ENCODE data around the gene COL28A1.

Gene COL28A1

DNA sequence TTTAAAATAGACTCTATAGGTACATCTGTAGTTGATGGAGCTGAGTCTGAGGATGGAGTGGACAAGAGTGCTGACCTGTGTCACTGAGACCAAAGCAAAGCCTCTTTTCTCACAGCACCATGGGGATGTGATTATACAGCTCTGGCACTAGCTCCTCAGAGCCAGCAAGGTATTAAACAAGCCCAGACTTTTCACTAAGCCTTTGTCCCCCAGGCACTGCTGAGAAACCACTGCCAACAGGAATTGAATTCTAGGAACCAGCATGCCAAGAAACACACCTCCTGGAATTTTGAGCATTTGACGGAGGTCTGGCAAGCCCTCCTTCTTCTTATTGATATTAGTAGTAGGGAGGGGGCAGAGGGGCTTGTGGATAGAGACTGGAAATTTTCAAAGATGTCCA, 206.3 kb downstream of the COL28A1 start (continued):
- no peak for TF ChIP-seq GLIS1 (tag by site-specific recombination; IDR thresholded peaks at IDR 0.05)

DNA sequence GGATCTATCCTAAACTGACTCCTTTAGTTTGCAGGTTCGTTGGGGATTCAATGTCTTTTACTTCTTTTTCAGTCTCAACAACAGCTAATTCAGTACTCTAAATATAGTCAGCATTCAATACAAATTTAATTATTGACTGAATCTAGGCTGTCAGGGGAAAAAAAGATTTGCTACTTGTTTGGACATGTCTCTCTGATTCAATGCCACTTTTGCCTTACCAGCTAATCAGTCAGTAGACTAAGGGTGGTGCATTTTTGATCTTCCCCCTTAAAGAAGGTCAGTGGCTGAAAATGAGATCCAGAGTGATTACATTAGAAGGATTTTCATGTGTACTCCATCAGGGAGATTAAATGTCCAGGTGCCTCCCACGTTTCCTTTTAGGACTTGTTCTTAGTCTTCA, 208.2 kb downstream of the COL28A1 start:
- POLR2A ChIA-PET, result no interaction called here
- no peak overlapping the region for H3K27ac ChIP-seq (ENCODE audit: extremely low read depth, low read depth, low read length)
- H3K4me3 ChIP-seq (ENCODE audit: low read depth, low read length), result no peak overlapping the region

More for the DNA sequence above, 208.2 kb downstream of the COL28A1 start:
- CTCF ChIA-PET, result interaction anchor here (0.7 kb wide), 2 partner anchors 27 to 223 kb away, joined by 3 read pairs; no protein-coding TSS in a partner anchor
- no peaks in the 10 kb centered on the region for H3K36me3 ChIP-seq (ENCODE audit: control insufficient read depth in 2 of 2, insufficient read depth in 1 of 2, low read length in 2 of 2)
- peaks cover 9% of the 10 kb centered on the region for H3K4me1 ChIP-seq (ENCODE audit: control insufficient read depth, insufficient read depth, low read length)
- no peak for TF ChIP-seq OSR2 (tag by site-specific recombination; IDR thresholded peaks at IDR 0.05)
- no peak for TF ChIP-seq ZNF214 (tag by site-specific recombination; IDR thresholded peaks at IDR 0.05; ENCODE audit: borderline replicate concordance)
- no peak for TF ChIP-seq ZNF654 (tag by site-specific recombination; IDR thresholded peaks at IDR 0.05; ENCODE audit: low read depth)
- no peak for TF ChIP-seq ZNF175 (tag by site-specific recombination; IDR thresholded peaks at IDR 0.05)
- no peak for TF ChIP-seq SP2 (tag by site-specific recombination; IDR thresholded peaks at IDR 0.05)
- no peak for TF ChIP-seq ZNF202 (tag by site-specific recombination; IDR thresholded peaks at IDR 0.05; ENCODE audit: borderline replicate concordance)
- TF ChIP-seq, protein P1, sequence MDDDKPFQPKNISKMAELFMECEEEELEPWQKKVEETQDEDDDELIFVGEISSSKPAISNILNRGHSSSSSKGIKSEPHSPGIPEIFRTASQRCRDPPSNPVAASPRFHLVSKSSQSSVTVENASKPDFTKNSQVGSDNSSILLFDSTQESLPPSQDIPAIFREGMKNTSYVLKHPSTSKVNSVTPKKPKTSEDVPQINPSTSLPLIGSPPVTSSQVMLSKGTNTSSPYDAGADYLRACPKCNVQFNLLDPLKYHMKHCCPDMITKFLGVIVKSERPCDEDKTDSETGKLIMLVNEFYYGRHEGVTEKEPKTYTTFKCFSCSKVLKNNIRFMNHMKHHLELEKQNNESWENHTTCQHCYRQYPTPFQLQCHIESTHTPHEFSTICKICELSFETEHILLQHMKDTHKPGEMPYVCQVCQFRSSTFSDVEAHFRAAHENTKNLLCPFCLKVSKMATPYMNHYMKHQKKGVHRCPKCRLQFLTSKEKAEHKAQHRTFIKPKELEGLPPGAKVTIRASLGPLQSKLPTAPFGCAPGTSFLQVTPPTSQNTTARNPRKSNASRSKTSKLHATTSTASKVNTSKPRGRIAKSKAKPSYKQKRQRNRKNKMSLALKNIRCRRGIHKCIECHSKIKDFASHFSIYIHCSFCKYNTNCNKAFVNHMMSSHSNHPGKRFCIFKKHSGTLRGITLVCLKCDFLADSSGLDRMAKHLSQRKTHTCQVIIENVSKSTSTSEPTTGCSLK (tag by site-specific recombination; IDR thresholded peaks at IDR 0.05), result no peak
- TF ChIP-seq MYNN (tag by site-specific recombination; IDR thresholded peaks at IDR 0.05; ENCODE audit: borderline replicate concordance), result no peak
- TF ChIP-seq, protein P2, sequence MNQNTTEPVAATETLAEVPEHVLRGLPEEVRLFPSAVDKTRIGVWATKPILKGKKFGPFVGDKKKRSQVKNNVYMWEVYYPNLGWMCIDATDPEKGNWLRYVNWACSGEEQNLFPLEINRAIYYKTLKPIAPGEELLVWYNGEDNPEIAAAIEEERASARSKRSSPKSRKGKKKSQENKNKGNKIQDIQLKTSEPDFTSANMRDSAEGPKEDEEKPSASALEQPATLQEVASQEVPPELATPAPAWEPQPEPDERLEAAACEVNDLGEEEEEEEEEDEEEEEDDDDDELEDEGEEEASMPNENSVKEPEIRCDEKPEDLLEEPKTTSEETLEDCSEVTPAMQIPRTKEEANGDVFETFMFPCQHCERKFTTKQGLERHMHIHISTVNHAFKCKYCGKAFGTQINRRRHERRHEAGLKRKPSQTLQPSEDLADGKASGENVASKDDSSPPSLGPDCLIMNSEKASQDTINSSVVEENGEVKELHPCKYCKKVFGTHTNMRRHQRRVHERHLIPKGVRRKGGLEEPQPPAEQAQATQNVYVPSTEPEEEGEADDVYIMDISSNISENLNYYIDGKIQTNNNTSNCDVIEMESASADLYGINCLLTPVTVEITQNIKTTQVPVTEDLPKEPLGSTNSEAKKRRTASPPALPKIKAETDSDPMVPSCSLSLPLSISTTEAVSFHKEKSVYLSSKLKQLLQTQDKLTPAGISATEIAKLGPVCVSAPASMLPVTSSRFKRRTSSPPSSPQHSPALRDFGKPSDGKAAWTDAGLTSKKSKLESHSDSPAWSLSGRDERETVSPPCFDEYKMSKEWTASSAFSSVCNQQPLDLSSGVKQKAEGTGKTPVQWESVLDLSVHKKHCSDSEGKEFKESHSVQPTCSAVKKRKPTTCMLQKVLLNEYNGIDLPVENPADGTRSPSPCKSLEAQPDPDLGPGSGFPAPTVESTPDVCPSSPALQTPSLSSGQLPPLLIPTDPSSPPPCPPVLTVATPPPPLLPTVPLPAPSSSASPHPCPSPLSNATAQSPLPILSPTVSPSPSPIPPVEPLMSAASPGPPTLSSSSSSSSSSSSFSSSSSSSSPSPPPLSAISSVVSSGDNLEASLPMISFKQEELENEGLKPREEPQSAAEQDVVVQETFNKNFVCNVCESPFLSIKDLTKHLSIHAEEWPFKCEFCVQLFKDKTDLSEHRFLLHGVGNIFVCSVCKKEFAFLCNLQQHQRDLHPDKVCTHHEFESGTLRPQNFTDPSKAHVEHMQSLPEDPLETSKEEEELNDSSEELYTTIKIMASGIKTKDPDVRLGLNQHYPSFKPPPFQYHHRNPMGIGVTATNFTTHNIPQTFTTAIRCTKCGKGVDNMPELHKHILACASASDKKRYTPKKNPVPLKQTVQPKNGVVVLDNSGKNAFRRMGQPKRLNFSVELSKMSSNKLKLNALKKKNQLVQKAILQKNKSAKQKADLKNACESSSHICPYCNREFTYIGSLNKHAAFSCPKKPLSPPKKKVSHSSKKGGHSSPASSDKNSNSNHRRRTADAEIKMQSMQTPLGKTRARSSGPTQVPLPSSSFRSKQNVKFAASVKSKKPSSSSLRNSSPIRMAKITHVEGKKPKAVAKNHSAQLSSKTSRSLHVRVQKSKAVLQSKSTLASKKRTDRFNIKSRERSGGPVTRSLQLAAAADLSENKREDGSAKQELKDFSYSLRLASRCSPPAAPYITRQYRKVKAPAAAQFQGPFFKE (tag by site-specific recombination; IDR thresholded peaks at IDR 0.05; ENCODE audit: borderline replicate concordance), result no peak
- no peak for TF ChIP-seq GFI1B (tag by site-specific recombination; IDR thresholded peaks at IDR 0.05)
- TF ChIP-seq, protein P3, sequence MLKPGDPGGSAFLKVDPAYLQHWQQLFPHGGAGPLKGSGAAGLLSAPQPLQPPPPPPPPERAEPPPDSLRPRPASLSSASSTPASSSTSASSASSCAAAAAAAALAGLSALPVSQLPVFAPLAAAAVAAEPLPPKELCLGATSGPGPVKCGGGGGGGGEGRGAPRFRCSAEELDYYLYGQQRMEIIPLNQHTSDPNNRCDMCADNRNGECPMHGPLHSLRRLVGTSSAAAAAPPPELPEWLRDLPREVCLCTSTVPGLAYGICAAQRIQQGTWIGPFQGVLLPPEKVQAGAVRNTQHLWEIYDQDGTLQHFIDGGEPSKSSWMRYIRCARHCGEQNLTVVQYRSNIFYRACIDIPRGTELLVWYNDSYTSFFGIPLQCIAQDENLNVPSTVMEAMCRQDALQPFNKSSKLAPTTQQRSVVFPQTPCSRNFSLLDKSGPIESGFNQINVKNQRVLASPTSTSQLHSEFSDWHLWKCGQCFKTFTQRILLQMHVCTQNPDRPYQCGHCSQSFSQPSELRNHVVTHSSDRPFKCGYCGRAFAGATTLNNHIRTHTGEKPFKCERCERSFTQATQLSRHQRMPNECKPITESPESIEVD (tag by site-specific recombination; IDR thresholded peaks at IDR 0.05), result no peak
- no peak for TF ChIP-seq ZNF16 (tag by site-specific recombination; IDR thresholded peaks at IDR 0.05; ENCODE audit: low read depth)
- TF ChIP-seq, protein P4, sequence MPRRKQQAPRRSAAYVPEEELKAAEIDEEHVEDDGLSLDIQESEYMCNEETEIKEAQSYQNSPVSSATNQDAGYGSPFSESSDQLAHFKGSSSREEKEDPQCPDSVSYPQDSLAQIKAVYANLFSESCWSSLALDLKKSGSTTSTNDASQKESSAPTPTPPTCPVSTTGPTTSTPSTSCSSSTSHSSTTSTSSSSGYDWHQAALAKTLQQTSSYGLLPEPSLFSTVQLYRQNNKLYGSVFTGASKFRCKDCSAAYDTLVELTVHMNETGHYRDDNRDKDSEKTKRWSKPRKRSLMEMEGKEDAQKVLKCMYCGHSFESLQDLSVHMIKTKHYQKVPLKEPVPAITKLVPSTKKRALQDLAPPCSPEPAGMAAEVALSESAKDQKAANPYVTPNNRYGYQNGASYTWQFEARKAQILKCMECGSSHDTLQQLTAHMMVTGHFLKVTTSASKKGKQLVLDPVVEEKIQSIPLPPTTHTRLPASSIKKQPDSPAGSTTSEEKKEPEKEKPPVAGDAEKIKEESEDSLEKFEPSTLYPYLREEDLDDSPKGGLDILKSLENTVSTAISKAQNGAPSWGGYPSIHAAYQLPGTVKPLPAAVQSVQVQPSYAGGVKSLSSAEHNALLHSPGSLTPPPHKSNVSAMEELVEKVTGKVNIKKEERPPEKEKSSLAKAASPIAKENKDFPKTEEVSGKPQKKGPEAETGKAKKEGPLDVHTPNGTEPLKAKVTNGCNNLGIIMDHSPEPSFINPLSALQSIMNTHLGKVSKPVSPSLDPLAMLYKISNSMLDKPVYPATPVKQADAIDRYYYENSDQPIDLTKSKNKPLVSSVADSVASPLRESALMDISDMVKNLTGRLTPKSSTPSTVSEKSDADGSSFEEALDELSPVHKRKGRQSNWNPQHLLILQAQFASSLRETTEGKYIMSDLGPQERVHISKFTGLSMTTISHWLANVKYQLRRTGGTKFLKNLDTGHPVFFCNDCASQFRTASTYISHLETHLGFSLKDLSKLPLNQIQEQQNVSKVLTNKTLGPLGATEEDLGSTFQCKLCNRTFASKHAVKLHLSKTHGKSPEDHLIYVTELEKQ (tag by site-specific recombination; IDR thresholded peaks at IDR 0.05; ENCODE audit: borderline replicate concordance), result no peak
- TF ChIP-seq HOXD13 (CRISPR knock-in tag; IDR thresholded peaks at IDR 0.05; ENCODE audit: borderline replicate concordance), result no peak
- no peak for TF ChIP-seq ZIC2 (tag by site-specific recombination; IDR thresholded peaks at IDR 0.05)
- TF ChIP-seq, protein P5, sequence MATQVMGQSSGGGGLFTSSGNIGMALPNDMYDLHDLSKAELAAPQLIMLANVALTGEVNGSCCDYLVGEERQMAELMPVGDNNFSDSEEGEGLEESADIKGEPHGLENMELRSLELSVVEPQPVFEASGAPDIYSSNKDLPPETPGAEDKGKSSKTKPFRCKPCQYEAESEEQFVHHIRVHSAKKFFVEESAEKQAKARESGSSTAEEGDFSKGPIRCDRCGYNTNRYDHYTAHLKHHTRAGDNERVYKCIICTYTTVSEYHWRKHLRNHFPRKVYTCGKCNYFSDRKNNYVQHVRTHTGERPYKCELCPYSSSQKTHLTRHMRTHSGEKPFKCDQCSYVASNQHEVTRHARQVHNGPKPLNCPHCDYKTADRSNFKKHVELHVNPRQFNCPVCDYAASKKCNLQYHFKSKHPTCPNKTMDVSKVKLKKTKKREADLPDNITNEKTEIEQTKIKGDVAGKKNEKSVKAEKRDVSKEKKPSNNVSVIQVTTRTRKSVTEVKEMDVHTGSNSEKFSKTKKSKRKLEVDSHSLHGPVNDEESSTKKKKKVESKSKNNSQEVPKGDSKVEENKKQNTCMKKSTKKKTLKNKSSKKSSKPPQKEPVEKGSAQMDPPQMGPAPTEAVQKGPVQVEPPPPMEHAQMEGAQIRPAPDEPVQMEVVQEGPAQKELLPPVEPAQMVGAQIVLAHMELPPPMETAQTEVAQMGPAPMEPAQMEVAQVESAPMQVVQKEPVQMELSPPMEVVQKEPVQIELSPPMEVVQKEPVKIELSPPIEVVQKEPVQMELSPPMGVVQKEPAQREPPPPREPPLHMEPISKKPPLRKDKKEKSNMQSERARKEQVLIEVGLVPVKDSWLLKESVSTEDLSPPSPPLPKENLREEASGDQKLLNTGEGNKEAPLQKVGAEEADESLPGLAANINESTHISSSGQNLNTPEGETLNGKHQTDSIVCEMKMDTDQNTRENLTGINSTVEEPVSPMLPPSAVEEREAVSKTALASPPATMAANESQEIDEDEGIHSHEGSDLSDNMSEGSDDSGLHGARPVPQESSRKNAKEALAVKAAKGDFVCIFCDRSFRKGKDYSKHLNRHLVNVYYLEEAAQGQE (tag by site-specific recombination; IDR thresholded peaks at IDR 0.05), result no peak
- no peaks in the 10 kb centered on the region for H3K9me3 ChIP-seq (ENCODE audit: control insufficient read depth, insufficient read depth, low read depth, low read length)
